Fibroblast of lung (primary cell): Measurements from ENCODE around the gene UBE2H.

Experiments
- EZH2 ChIP-seq: IDR thresholded peaks from 2 replicates; pipeline ENCODE4 v1.5.1; 2012; ENCODE audit warnings: low read length, control low read depth, mild to moderate bottlenecking; ENCODE audit errors: missing control alignments
- TF ChIP-seq, protein P1 (sequence below), 2 donors: IDR thresholded peaks in 1 of 2; conservative IDR thresholded peaks in 1 of 2; 1 replicate in 1 of 2; 2 replicates in 1 of 2; pipeline ENCODE4 v1.5.1; 2011 to 2012; ENCODE audit warnings: low read length in 2 of 2, control low read depth in 1 of 2, inconsistent platforms in 1 of 2, low read depth in 1 of 2, mild to moderate bottlenecking in 1 of 2

DNA sequence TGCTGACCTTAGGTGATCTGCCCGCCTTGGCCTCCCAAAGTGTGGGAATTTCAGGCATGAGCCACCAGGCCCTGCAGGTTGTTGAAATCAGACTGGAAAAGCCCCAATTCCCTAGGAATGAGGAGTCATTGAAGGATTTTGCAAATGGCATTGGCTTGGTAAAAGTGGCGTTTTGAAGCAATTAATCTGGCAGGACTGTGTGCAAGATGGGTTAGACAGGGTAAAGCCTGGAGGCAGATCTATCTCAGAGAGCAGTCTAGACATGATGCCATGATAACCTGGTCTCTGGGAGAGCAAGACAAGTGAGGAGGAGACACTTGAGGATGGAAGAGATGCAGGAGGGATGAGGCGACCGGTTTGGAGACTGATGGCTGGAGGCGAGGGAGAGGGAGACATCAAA lies 45.7 kb upstream of the UBE2H start:
- no peak for TF ChIP-seq EZH2
- TF ChIP-seq, protein P1, sequence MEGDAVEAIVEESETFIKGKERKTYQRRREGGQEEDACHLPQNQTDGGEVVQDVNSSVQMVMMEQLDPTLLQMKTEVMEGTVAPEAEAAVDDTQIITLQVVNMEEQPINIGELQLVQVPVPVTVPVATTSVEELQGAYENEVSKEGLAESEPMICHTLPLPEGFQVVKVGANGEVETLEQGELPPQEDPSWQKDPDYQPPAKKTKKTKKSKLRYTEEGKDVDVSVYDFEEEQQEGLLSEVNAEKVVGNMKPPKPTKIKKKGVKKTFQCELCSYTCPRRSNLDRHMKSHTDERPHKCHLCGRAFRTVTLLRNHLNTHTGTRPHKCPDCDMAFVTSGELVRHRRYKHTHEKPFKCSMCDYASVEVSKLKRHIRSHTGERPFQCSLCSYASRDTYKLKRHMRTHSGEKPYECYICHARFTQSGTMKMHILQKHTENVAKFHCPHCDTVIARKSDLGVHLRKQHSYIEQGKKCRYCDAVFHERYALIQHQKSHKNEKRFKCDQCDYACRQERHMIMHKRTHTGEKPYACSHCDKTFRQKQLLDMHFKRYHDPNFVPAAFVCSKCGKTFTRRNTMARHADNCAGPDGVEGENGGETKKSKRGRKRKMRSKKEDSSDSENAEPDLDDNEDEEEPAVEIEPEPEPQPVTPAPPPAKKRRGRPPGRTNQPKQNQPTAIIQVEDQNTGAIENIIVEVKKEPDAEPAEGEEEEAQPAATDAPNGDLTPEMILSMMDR (conservative IDR thresholded peaks at IDR 0.05 in 1 of 2, IDR thresholded peaks at IDR 0.05 in 1 of 2; ENCODE audit: low read depth in 1 of 2, low read length in 2 of 2), result no peak
